ENCODE results near the gene BLTP2. TPM values are rescaled to one million over a fixed set of nuclear protein-coding genes. Genes with fewer than 3 reads are reported as not detected.

The BLTP2 gene
- total and polyA plus RNA-seq, 2 experiments from 2014 or later, result 40.1 to 82.4 TPM

- no peak overlapping the region for H3K4me2 ChIP-seq
- WGBS (ENCODE audit: low lambda C conversion rate, missing lambda C conversion rate), result 92% methylated on average over 4 of the region's 4 CpGs
- H3K4me1 ChIP-seq (ENCODE audit: insufficient read depth), result no peaks in the 10 kb centered on the region
- no peak overlapping the region for H3K27ac ChIP-seq
- H3K4me3 ChIP-seq, result no peak overlapping the region
- no peaks in the 10 kb centered on the region for H3K9me2 ChIP-seq (replicated peaks; ENCODE audit: insufficient read depth)
- no peak for TF ChIP-seq EZH2phosphoT487 (IDR thresholded peaks at IDR 0.05; ENCODE audit: low read depth, severe bottlenecking, unreplicated experiment)
- TF ChIP-seq EZH2 (IDR thresholded peaks at IDR 0.05; ENCODE audit: borderline replicate concordance), result no peak
- TF ChIP-seq CTCF (IDR thresholded peaks at IDR 0.05; ENCODE audit: poor library complexity), result no peak
- H3K27me3 ChIP-seq, result no peaks in the 10 kb centered on the region
- H4K20me1 ChIP-seq (ENCODE audit: insufficient read depth, poor library complexity, severe bottlenecking), result no peaks in the 10 kb centered on the region
- H2AFZ ChIP-seq, result no peak overlapping the region
- no peaks in the 10 kb centered on the region for H3K79me2 ChIP-seq
- no peaks in the 10 kb centered on the region for H3K9me3 ChIP-seq (ENCODE audit: low read depth)
- no peak for DNase-seq (ENCODE audit: low spot score)
- H3K36me3 ChIP-seq (replicated peaks; ENCODE audit: insufficient read depth, low read depth), result no peaks in the 10 kb centered on the region
These were observed 18.1 kb downstream of the BLTP2 start for GRCh38 chr17:28626818-28627217.

GRCh38 chr17:28624148-28624547 lies 20.8 kb downstream of the BLTP2 start:
- WGBS (ENCODE audit: low lambda C conversion rate, missing lambda C conversion rate), result 94% methylated on average over 2 of the region's 2 CpGs

GRCh38 chr17:28623696-28624095 lies 21.3 kb downstream of the BLTP2 start:
- H3K36me3 ChIP-seq (replicated peaks; ENCODE audit: insufficient read depth, low read depth), result no peaks in the 10 kb centered on the region

More at GRCh38 chr17:28624148-28624547, 20.8 kb downstream of the BLTP2 start:
- H3K4me3 ChIP-seq, result no peak overlapping the region
- H3K27me3 ChIP-seq, result no peaks in the 10 kb centered on the region
- H3K9me2 ChIP-seq (replicated peaks; ENCODE audit: insufficient read depth), result no peaks in the 10 kb centered on the region
- TF ChIP-seq CTCF (IDR thresholded peaks at IDR 0.05; ENCODE audit: poor library complexity) (no peak), EZH2 (IDR thresholded peaks at IDR 0.05; ENCODE audit: borderline replicate concordance) (no peak), EZH2phosphoT487 (IDR thresholded peaks at IDR 0.05; ENCODE audit: low read depth, severe bottlenecking, unreplicated experiment) (no peak)
- no peaks in the 10 kb centered on the region for H3K79me2 ChIP-seq
- no peaks in the 10 kb centered on the region for H3K9me3 ChIP-seq (ENCODE audit: low read depth)
- H3K4me2 ChIP-seq, result no peak overlapping the region
- no peaks in the 10 kb centered on the region for H3K36me3 ChIP-seq (replicated peaks; ENCODE audit: insufficient read depth, low read depth)
- H2AFZ ChIP-seq, result no peak overlapping the region
- H3K4me1 ChIP-seq (ENCODE audit: insufficient read depth), result no peaks in the 10 kb centered on the region
- DNase-seq (ENCODE audit: low spot score), result no peak
- no peak overlapping the region for H3K27ac ChIP-seq
- no peaks in the 10 kb centered on the region for H4K20me1 ChIP-seq (ENCODE audit: insufficient read depth, poor library complexity, severe bottlenecking)

More at GRCh38 chr17:28623696-28624095, 21.3 kb downstream of the BLTP2 start:
- TF ChIP-seq EZH2 (IDR thresholded peaks at IDR 0.05; ENCODE audit: borderline replicate concordance), result no peak
- no peak for TF ChIP-seq EZH2phosphoT487 (IDR thresholded peaks at IDR 0.05; ENCODE audit: low read depth, severe bottlenecking, unreplicated experiment)
- TF ChIP-seq CTCF (IDR thresholded peaks at IDR 0.05; ENCODE audit: poor library complexity), result no peak
- no peak overlapping the region for H3K4me2 ChIP-seq
- H3K4me1 ChIP-seq (ENCODE audit: insufficient read depth), result no peaks in the 10 kb centered on the region
- no peaks in the 10 kb centered on the region for H3K9me3 ChIP-seq (ENCODE audit: low read depth)
- no peak overlapping the region for H2AFZ ChIP-seq
- DNase-seq (ENCODE audit: low spot score), result no peak
- H4K20me1 ChIP-seq (ENCODE audit: insufficient read depth, poor library complexity, severe bottlenecking), result no peaks in the 10 kb centered on the region
- WGBS (ENCODE audit: low lambda C conversion rate, missing lambda C conversion rate), result 91% methylated on average over 4 of the region's 4 CpGs
- H3K27me3 ChIP-seq, result no peaks in the 10 kb centered on the region
- H3K9me2 ChIP-seq (replicated peaks; ENCODE audit: insufficient read depth), result no peaks in the 10 kb centered on the region
- H3K4me3 ChIP-seq, result no peak overlapping the region
- no peak overlapping the region for H3K27ac ChIP-seq
- no peaks in the 10 kb centered on the region for H3K79me2 ChIP-seq
